ENCODE measurements around the gene NPHP4. TPM values are rescaled to one million over a fixed set of nuclear protein-coding genes. Genes with fewer than 3 reads are reported as not detected.

NPHP4 gene
- total RNA-seq, 1 donor, result 8.0 TPM

- Histone ChIP-seq H3K4me1 (ENCODE audit: insufficient read depth, low read length) (no peaks in the 10 kb centered on the region), H3K4me3 (ENCODE audit: insufficient read depth, low read length) (no peak overlapping the region), H3K27me3 (ENCODE audit: insufficient read depth, low read length) (no peaks in the 10 kb centered on the region), H3K79me2 (ENCODE audit: insufficient read depth, low read length) (no peaks in the 10 kb centered on the region), H3K27ac (ENCODE audit: low read depth, low read length) (no peak overlapping the region), H4K20me1 (ENCODE audit: insufficient read depth, low read length) (no peaks in the 10 kb centered on the region), H2AFZ (ENCODE audit: low read length) (no peak overlapping the region), H3K4me2 (ENCODE audit: insufficient read depth, low read length) (no peak overlapping the region), H3K9me3 (ENCODE audit: low read depth, low read length) (no peaks in the 10 kb centered on the region), H3K36me3 (ENCODE audit: insufficient read depth, low read length) (peaks cover 3% of the 10 kb centered on the region)
- TF ChIP-seq CTCF (IDR thresholded peaks at IDR 0.05; ENCODE audit: extremely low read depth, low read depth, low read length), result no peak
- DNase-seq (ENCODE audit: insufficient read length, low spot score, missing footprints), result peak; percentile 39
Measured at GRCh38 chr1:5962265-5963105, 29.7 kb downstream of the NPHP4 start.

- H3K4me3 ChIP-seq (ENCODE audit: insufficient read depth, low read length), result no peak overlapping the region
- no peaks in the 10 kb centered on the region for H3K9me3 ChIP-seq (ENCODE audit: low read depth, low read length)
- H3K27me3 ChIP-seq (ENCODE audit: insufficient read depth, low read length), result no peaks in the 10 kb centered on the region
- peaks cover 3% of the 10 kb centered on the region for H3K36me3 ChIP-seq (ENCODE audit: insufficient read depth, low read length)
- no peak overlapping the region for H2AFZ ChIP-seq (ENCODE audit: low read length)
- no peak for TF ChIP-seq CTCF (IDR thresholded peaks at IDR 0.05; ENCODE audit: extremely low read depth, low read depth, low read length)
- DNase-seq (ENCODE audit: insufficient read length, low spot score, missing footprints), result peak; percentile 61
- no peaks in the 10 kb centered on the region for H3K4me1 ChIP-seq (ENCODE audit: insufficient read depth, low read length)
- no peak overlapping the region for H3K27ac ChIP-seq (ENCODE audit: low read depth, low read length)
- no peak overlapping the region for H3K4me2 ChIP-seq (ENCODE audit: insufficient read depth, low read length)
- no peaks in the 10 kb centered on the region for H3K79me2 ChIP-seq (ENCODE audit: insufficient read depth, low read length)
- H4K20me1 ChIP-seq (ENCODE audit: insufficient read depth, low read length), result no peaks in the 10 kb centered on the region
Measured at GRCh38 chr1:5961601-5962000, 30.6 kb downstream of the NPHP4 start.

- Histone ChIP-seq H3K79me2 (ENCODE audit: insufficient read depth, low read length) (no peaks in the 10 kb centered on the region), H3K4me3 (ENCODE audit: insufficient read depth, low read length) (no peak overlapping the region), H3K9me3 (ENCODE audit: low read depth, low read length) (no peaks in the 10 kb centered on the region), H3K4me1 (ENCODE audit: insufficient read depth, low read length) (no peaks in the 10 kb centered on the region), H4K20me1 (ENCODE audit: insufficient read depth, low read length) (no peaks in the 10 kb centered on the region), H2AFZ (ENCODE audit: low read length) (no peak overlapping the region), H3K27me3 (ENCODE audit: insufficient read depth, low read length) (no peaks in the 10 kb centered on the region), H3K27ac (ENCODE audit: low read depth, low read length) (no peak overlapping the region), H3K4me2 (ENCODE audit: insufficient read depth, low read length) (no peak overlapping the region), H3K36me3 (ENCODE audit: insufficient read depth, low read length) (peaks cover 7% of the 10 kb centered on the region)
- DNase-seq (ENCODE audit: insufficient read length, low spot score, missing footprints), result peak; percentile 80
- no peak for TF ChIP-seq CTCF (IDR thresholded peaks at IDR 0.05; ENCODE audit: extremely low read depth, low read depth, low read length)
Measured at GRCh38 chr1:5960336-5960735, 31.9 kb downstream of the NPHP4 start.

- H2AFZ ChIP-seq (ENCODE audit: low read length), result no peak overlapping the region
Measured at GRCh38 chr1:5959667-5960230, 32.5 kb downstream of the NPHP4 start.

More at GRCh38 chr1:5959667-5960230, 32.5 kb downstream of the NPHP4 start:
- H3K36me3 ChIP-seq (ENCODE audit: insufficient read depth, low read length), result peaks cover 9% of the 10 kb centered on the region
- H3K79me2 ChIP-seq (ENCODE audit: insufficient read depth, low read length), result no peaks in the 10 kb centered on the region
- no peaks in the 10 kb centered on the region for H3K9me3 ChIP-seq (ENCODE audit: low read depth, low read length)
- no peaks in the 10 kb centered on the region for H3K4me1 ChIP-seq (ENCODE audit: insufficient read depth, low read length)
- no peaks in the 10 kb centered on the region for H4K20me1 ChIP-seq (ENCODE audit: insufficient read depth, low read length)
- DNase-seq (ENCODE audit: insufficient read length, low spot score, missing footprints), result peak; percentile 81
- H3K27ac ChIP-seq (ENCODE audit: low read depth, low read length), result no peak overlapping the region
- TF ChIP-seq CTCF (IDR thresholded peaks at IDR 0.05; ENCODE audit: extremely low read depth, low read depth, low read length), result no peak
- no peak overlapping the region for H3K4me3 ChIP-seq (ENCODE audit: insufficient read depth, low read length)
- no peak overlapping the region for H3K4me2 ChIP-seq (ENCODE audit: insufficient read depth, low read length)
- H3K27me3 ChIP-seq (ENCODE audit: insufficient read depth, low read length), result no peaks in the 10 kb centered on the region
